ENCODE measurements around the gene CPEB3.

- TF ChIP-seq POLR2A (IDR thresholded peaks at IDR 0.05), result no peak
- TF ChIP-seq, protein P1, sequence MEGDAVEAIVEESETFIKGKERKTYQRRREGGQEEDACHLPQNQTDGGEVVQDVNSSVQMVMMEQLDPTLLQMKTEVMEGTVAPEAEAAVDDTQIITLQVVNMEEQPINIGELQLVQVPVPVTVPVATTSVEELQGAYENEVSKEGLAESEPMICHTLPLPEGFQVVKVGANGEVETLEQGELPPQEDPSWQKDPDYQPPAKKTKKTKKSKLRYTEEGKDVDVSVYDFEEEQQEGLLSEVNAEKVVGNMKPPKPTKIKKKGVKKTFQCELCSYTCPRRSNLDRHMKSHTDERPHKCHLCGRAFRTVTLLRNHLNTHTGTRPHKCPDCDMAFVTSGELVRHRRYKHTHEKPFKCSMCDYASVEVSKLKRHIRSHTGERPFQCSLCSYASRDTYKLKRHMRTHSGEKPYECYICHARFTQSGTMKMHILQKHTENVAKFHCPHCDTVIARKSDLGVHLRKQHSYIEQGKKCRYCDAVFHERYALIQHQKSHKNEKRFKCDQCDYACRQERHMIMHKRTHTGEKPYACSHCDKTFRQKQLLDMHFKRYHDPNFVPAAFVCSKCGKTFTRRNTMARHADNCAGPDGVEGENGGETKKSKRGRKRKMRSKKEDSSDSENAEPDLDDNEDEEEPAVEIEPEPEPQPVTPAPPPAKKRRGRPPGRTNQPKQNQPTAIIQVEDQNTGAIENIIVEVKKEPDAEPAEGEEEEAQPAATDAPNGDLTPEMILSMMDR (IDR thresholded peaks at IDR 0.05), result no peak
Observed at GRCh38 chr10:92062273-92062672, 228.6 kb downstream of the CPEB3 start.

Data from heart left ventricle (tissue), 13 donors.